MCF 10A (cell line): ENCODE data around the gene RNF217. TPM values are rescaled to one million over a fixed set of nuclear protein-coding genes. Genes with fewer than 3 reads are reported as not detected.

Experiments
- BruUV-seq: library from RNA; stranded (reverse); fragments of 400-500 nt; replicated peaks from 2 replicates; lab custom pipeline; 2021; lab: Mats Ljungman, UMichigan
- CTCF ChIA-PET: fragments of 300-600 bp; sonication (Branson Sonifier 250); formaldehyde crosslinking; extraction: SDS; loops from one replicate; lab custom pipeline; 2021; ENCODE audit warnings: antibody characterized with exemption, inconsistent platforms; lab: Yijun Ruan, JAX
- POLR2A ChIA-PET: fragments of 300-600, 350-650 bp; sonication (Branson Sonifier 250); formaldehyde crosslinking; extraction: SDS; loops from one replicate; lab custom pipeline; 2020; ENCODE audit warnings: antibody characterized with exemption, inconsistent platforms; lab: Yijun Ruan, JAX
- DNase-seq: peaks from one replicate; pipeline ENCODE4 v3.0.0-alpha.2; 2018; ENCODE audit not compliant: unreplicated experiment
- H3K27ac Mint-ChIP-seq: one replicate; pipeline ENCODE4 v1.8.0; 2022; ENCODE audit warnings: mild to moderate bottlenecking, low read depth, mixed read lengths; ENCODE audit not compliant: unreplicated experiment
- H3K27me3 Mint-ChIP-seq: one replicate; pipeline ENCODE4 v1.8.0; 2022; ENCODE audit warnings: mixed read lengths; ENCODE audit not compliant: insufficient read depth, unreplicated experiment
- H3K36me3 Mint-ChIP-seq: one replicate; pipeline ENCODE4 v1.8.0; 2022; ENCODE audit warnings: mild to moderate bottlenecking, moderate library complexity, mixed read lengths; ENCODE audit not compliant: insufficient read depth, unreplicated experiment
- H3K4me1 Mint-ChIP-seq: one replicate; pipeline ENCODE4 v1.8.0; 2022; ENCODE audit warnings: mixed read lengths; ENCODE audit not compliant: insufficient read depth, unreplicated experiment
- H3K4me3 Mint-ChIP-seq: one replicate; pipeline ENCODE4 v1.8.0; 2022; ENCODE audit warnings: mild to moderate bottlenecking, moderate library complexity, mixed read lengths; ENCODE audit not compliant: unreplicated experiment
- H3K9me3 Mint-ChIP-seq: one replicate; pipeline ENCODE4 v1.8.0; 2022; ENCODE audit warnings: mixed read lengths; ENCODE audit not compliant: unreplicated experiment
- CTCF ChIP-seq: fragments of 200-600 bp; IDR thresholded peaks from one replicate; pipeline ENCODE4 v1.8.0; 2022; ENCODE audit warnings: antibody characterized with exemption, mild to moderate bottlenecking; ENCODE audit not compliant: unreplicated experiment
- intact Hi-C: fragments of 100-400 bp; cut with micrococcal nuclease; formaldehyde crosslinking; loops from 2 replicates; pipeline ENCODE4 v1.14.1; 2022
- total RNA-seq: library from RNA; stranded (reverse); gene quantifications from 2 replicates; pipeline ENCODE4 v1.2.3, GENCODE V29; 2022

Gene RNF217
- total RNA-seq, 1 experiment from 2014 or later: 24.8 TPM

DNA sequence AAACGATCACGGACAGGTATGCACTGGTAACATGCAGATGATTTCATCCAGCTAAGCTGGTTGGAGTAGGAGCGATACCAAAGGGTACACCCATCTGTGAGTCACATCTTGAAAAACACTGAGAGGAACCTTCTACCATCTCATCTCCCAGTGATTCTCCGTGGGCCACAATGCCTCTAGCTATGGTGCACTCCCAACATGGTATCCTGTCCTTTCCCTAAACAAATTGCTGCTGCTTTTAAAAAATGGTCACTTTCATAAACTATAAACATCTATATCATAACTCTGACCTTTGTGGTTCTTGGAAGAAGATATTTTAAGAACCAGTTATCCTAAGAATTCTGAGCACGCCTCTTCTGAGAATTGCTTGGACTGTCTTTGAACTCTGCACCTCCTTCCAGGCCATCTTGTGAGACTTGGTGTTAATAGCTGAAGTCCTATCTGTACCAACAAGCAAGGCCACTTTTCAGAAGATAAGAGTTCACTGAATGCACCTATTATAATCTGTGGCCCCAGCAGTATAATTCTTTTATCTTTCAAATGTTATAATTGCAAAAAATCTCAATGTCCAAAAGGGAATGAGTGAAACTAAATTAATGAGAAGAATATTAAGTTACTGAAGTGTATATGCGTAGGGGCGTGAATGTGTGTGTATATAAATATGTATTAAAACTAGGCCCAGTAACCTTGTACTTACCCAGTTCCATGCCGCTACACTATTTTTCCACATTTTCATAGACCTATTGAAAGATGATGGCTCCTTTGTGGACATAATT is 120.9 kb downstream of the RNF217 start:
- H3K36me3 Mint-ChIP-seq: peaks cover 25% of the 10 kb centered on the region
- no peaks in the 10 kb centered on the region for H3K27me3 Mint-ChIP-seq
- ChIA-PET POLR2A (interaction anchor here (1.0 kb wide), 1 partner anchor 119 kb away, joined by 3 read pairs; no protein-coding TSS in a partner anchor), CTCF (interaction anchor here (1.0 kb wide), 1 partner anchor 71 kb away, joined by 5 read pairs; the partner anchor contains the start of gene TPD52L1)
- no peak for DNase-seq
- no peak for TF ChIP-seq CTCF
- H3K4me3 Mint-ChIP-seq: no peak overlapping the region
- H3K4me1 Mint-ChIP-seq: peaks cover 9% of the 10 kb centered on the region
- H3K27ac Mint-ChIP-seq: peak overlapping the region; percentile 54
- intact Hi-C loops: no loop called here
- no peaks in the 10 kb centered on the region for H3K9me3 Mint-ChIP-seq
- no TSS peak for BruUV-seq

- intact Hi-C loops: no loop called here
- Mint-ChIP-seq H3K27ac (no peak overlapping the region), H3K4me3 (no peak overlapping the region), H3K4me1 (peaks cover 9% of the 10 kb centered on the region), H3K36me3 (peaks cover 23% of the 10 kb centered on the region), H3K27me3 (no peaks in the 10 kb centered on the region), H3K9me3 (no peaks in the 10 kb centered on the region)
- ChIA-PET POLR2A (interaction anchor here (0.7 kb wide), 1 partner anchor 583 kb away, joined by 3 read pairs; no protein-coding TSS in a partner anchor), CTCF (interaction anchor here (1.0 kb wide), 1 partner anchor 70 kb away, joined by 5 read pairs; the partner anchor contains the start of gene TPD52L1)
- no peak for DNase-seq
- BruUV-seq: no TSS peak
- no peak for TF ChIP-seq CTCF
Measured at GRCh38 chr6:125083684-125083990, 121.4 kb downstream of the RNF217 start.

- no peaks in the 10 kb centered on the region for H3K9me3 Mint-ChIP-seq
- no TSS peak for BruUV-seq
- TF ChIP-seq CTCF: no peak
- POLR2A ChIA-PET: no interaction called here
- H3K36me3 Mint-ChIP-seq: peaks cover 17% of the 10 kb centered on the region
- no peaks in the 10 kb centered on the region for H3K27me3 Mint-ChIP-seq
- CTCF ChIA-PET: no interaction called here
- no peak overlapping the region for H3K27ac Mint-ChIP-seq
- H3K4me3 Mint-ChIP-seq: no peak overlapping the region
- no peak for DNase-seq
- H3K4me1 Mint-ChIP-seq: peaks cover 9% of the 10 kb centered on the region
- intact Hi-C loops: no loop called here
Measured at GRCh38 chr6:125086716-125087115, 124.5 kb downstream of the RNF217 start.

DNA sequence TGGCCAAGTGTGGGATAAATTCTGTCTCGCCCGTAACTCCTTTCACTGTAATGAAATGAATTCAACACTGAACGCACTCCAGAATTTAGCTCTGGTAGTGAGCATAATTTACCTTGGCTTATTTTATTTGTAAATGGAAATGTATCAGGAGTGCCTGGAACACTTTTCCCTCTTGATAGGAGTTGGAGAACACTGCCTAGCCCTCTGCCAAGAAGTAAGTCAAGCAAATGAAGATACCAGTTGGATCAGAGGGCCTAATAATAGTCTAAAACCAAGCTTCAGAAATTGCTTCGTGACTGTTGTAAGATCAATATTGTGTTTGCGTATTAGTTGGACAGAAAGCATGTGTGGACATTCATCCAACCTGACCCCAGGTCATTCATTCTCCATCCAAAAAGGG is 126.7 kb downstream of the RNF217 start:
- ChIA-PET CTCF (interaction anchor here (0.7 to 1.1 kb wide), 3 partner anchors 11 to 1275 kb away, joined by 3 to 5 read pairs (median 5); no protein-coding TSS in a partner anchor), POLR2A (interaction anchor here (0.6 to 1.2 kb wide), 3 partner anchors 37 to 145 kb away, joined by 3 read pairs; no protein-coding TSS in a partner anchor)
- no peaks in the 10 kb centered on the region for H3K27me3 Mint-ChIP-seq
- H3K4me3 Mint-ChIP-seq: no peak overlapping the region
- no peaks in the 10 kb centered on the region for H3K4me1 Mint-ChIP-seq
- TF ChIP-seq CTCF: no peak
- no peak for DNase-seq
- BruUV-seq: no TSS peak
- H3K9me3 Mint-ChIP-seq: no peaks in the 10 kb centered on the region
- intact Hi-C loops: no loop called here
- H3K36me3 Mint-ChIP-seq: peaks cover 12% of the 10 kb centered on the region
- H3K27ac Mint-ChIP-seq: no peak overlapping the region
